HepG2 (cell line): Measurements from ENCODE around the gene KIF19. TPM values are rescaled to one million over a fixed set of nuclear protein-coding genes. Genes with fewer than 3 reads are reported as not detected.

ENCODE experiments used
- ATAC-seq: fragments of 200-7000 bp; cut with Tn5 transposase; 3 replicates; pipeline ENCODE4 v1.9.1; 2020; ENCODE audit warnings: mild to moderate bottlenecking, moderate library complexity
- BruUV-seq: library from RNA; stranded (reverse); fragments of 400-500 nt; replicated peaks from 2 replicates; lab custom pipeline; 2021; lab: Mats Ljungman, UMichigan
- CTCF ChIA-PET: fragments of 300-600 bp; formaldehyde crosslinking; extraction: SDS; loops from one replicate; lab custom pipeline; 2021; ENCODE audit warnings: low total read pairs, inconsistent platforms, low intra/inter-chr PET ratio; lab: Yijun Ruan, JAX
- POLR2A ChIA-PET: fragments of 350-600 bp; sonication (Branson Sonifier 250); formaldehyde crosslinking; loops from one replicate; lab custom pipeline; 2020; ENCODE audit warnings: antibody characterized with exemption, inconsistent platforms; lab: Yijun Ruan, JAX
- DNase-seq: peaks from one replicate; pipeline ENCODE4 v3.0.0-alpha.2; 2015; ENCODE audit warnings: low spot score
- FAIRE-seq: peaks from 3 replicates; lab custom pipeline; 2011; peaks lifted over from hg19 to GRCh38; lab: Jason Lieb, UNC
- H2AFZ ChIP-seq: one replicate; pipeline ENCODE4 v1.6.1; 2011; ENCODE audit warnings: low read length, inconsistent platforms
- H3K27ac ChIP-seq: fragments of 300-600 bp; 3 replicates; pipeline ENCODE4 v1.8.0; 2011; ENCODE audit warnings: mixed run types, mild to moderate bottlenecking, mixed read lengths, low read length, inconsistent platforms; ENCODE audit not compliant: insufficient read depth; ENCODE audit errors: extremely low read length
- H3K27me3 ChIP-seq, 2 experiments: fragments of 200-600 bp in 1 of 2; 2 replicates in 1 of 2; 3 replicates in 1 of 2; pipeline versions ENCODE4 v1.6.0 to v1.8.0; 2011; ENCODE audit warnings: low read length in 2 of 2, mild to moderate bottlenecking in 2 of 2, moderate library complexity in 2 of 2, inconsistent platforms in 1 of 2; ENCODE audit not compliant: insufficient read depth in 2 of 2, control insufficient read depth in 1 of 2
- H3K36me3 ChIP-seq, 2 experiments: fragments of 200-600 bp in 1 of 2; replicated peaks in 1 of 2; 2 replicates in 1 of 2; 3 replicates in 1 of 2; pipeline versions ENCODE4 v1.5.1 to v1.8.0; 2011; ENCODE audit warnings: low read length in 2 of 2, inconsistent platforms in 1 of 2; ENCODE audit not compliant: insufficient read depth in 2 of 2, control insufficient read depth in 1 of 2
- H3K4me1 ChIP-seq: 2 replicates; pipeline ENCODE4 v1.5.1; 2012; ENCODE audit warnings: low read length, inconsistent platforms; ENCODE audit not compliant: insufficient read depth
- H3K4me2 ChIP-seq: 2 replicates; pipeline ENCODE4 v1.6.0; 2011; ENCODE audit warnings: low read depth, low read length, inconsistent platforms
- H3K4me3 ChIP-seq, 3 experiments: fragments of 200-600 bp in 1 of 3; sonication (generic), shearing (Covaris generic) in 1 of 3; replicated peaks in 1 of 3; 2 replicates each; pipeline ENCODE4 v1.5.1; 2011 to 2016; ENCODE audit warnings: low read length in 3 of 3, inconsistent platforms in 2 of 3, low read depth in 2 of 3, mild to moderate bottlenecking in 2 of 3, control low read depth in 1 of 3, mixed read lengths in 1 of 3; ENCODE audit not compliant: insufficient read depth in 1 of 3
- H3K79me2 ChIP-seq: one replicate; pipeline ENCODE4 v1.6.1; 2011; ENCODE audit warnings: low read length, inconsistent platforms; ENCODE audit not compliant: insufficient read depth
- H3K9ac ChIP-seq: 2 replicates; pipeline ENCODE4 v1.6.0; 2011; ENCODE audit warnings: mild to moderate bottlenecking, low read depth, low read length, inconsistent platforms; ENCODE audit not compliant: insufficient read depth
- H3K9me3 ChIP-seq: 2 replicates; pipeline ENCODE4 v1.5.1; 2012; ENCODE audit warnings: mild to moderate bottlenecking, low read length
- H4K20me1 ChIP-seq: 2 replicates; pipeline ENCODE4 v1.6.0; 2011; ENCODE audit warnings: inconsistent platforms, mild to moderate bottlenecking, low read length, moderate library complexity; ENCODE audit not compliant: insufficient read depth
- ARID5B ChIP-seq: IDR thresholded peaks from 2 replicates; pipeline ENCODE4 v1.4.0; 2020; ENCODE audit warnings: mild to moderate bottlenecking, missing genetic modification reagents
- ATF6 ChIP-seq: sonication (generic); formaldehyde crosslinking; conservative IDR thresholded peaks from 2 replicates; pipeline ENCODE4 v1.4.0; 2020; ENCODE audit warnings: missing genetic modification reagents
- BRD4 ChIP-seq: sonication (generic); formaldehyde crosslinking; IDR thresholded peaks from 2 replicates; pipeline ENCODE4 v1.4.0; 2020; ENCODE audit warnings: missing genetic modification reagents
- FOXA1 ChIP-seq, 2 experiments: fragments of 450-650 bp in 1 of 2; sonication (generic) in 1 of 2; formaldehyde crosslinking in 1 of 2; IDR thresholded peaks; 2 replicates each; pipeline versions ENCODE4 v1.4.0 to v1.6.1; 2016 to 2020; ENCODE audit warnings: missing genetic modification reagents in 1 of 2
- HMG20A ChIP-seq: IDR thresholded peaks from 2 replicates; pipeline ENCODE4 v1.6.1; 2016; ENCODE audit warnings: borderline replicate concordance
- HNRNPH1 ChIP-seq: fragments of 200-400 bp; formaldehyde crosslinking; optimal IDR thresholded peaks from 2 replicates; pipeline ENCODE3; 2017; ENCODE audit warnings: mild to moderate bottlenecking, low read depth, low read length
- MYNN ChIP-seq: sonication (generic); formaldehyde crosslinking; IDR thresholded peaks from 2 replicates; pipeline ENCODE4 v1.4.0; 2020; ENCODE audit warnings: mild to moderate bottlenecking, low read depth, missing genetic modification reagents
- MZF1 ChIP-seq: sonication (generic); formaldehyde crosslinking; IDR thresholded peaks from 2 replicates; pipeline ENCODE4 v1.8.1; 2023; ENCODE audit warnings: mild to moderate bottlenecking, missing genetic modification reagents, borderline replicate concordance
- NFYB ChIP-seq: sonication (generic); formaldehyde crosslinking; IDR thresholded peaks from 2 replicates; pipeline ENCODE4 v1.4.0; 2020; ENCODE audit warnings: missing genetic modification reagents
- RFX5 ChIP-seq: IDR thresholded peaks from 2 replicates; pipeline ENCODE4 v1.6.1; 2011; ENCODE audit warnings: low read depth, low read length, improper control_type of control experiment
- SAFB2 ChIP-seq: sonication (generic); formaldehyde crosslinking; IDR thresholded peaks from 2 replicates; pipeline ENCODE4 v1.5.1; 2020; ENCODE audit warnings: missing genetic modification reagents, low read depth, mild to moderate bottlenecking, borderline replicate concordance
- SRF ChIP-seq: IDR thresholded peaks from 2 replicates; pipeline ENCODE4 v1.6.1; 2011; ENCODE audit warnings: mild to moderate bottlenecking, low read depth, low read length, moderate library complexity
- ZBTB1 ChIP-seq: sonication (generic); formaldehyde crosslinking; IDR thresholded peaks from 2 replicates; pipeline ENCODE4 v1.4.0; 2020; ENCODE audit warnings: missing genetic modification reagents, borderline replicate concordance
- ZBTB20 ChIP-seq: sonication (generic); formaldehyde crosslinking; IDR thresholded peaks from 2 replicates; pipeline ENCODE4 v1.8.1; 2023; ENCODE audit warnings: missing genetic modification reagents, low read depth, mild to moderate bottlenecking, borderline replicate concordance
- ZNF564 ChIP-seq: sonication (generic); formaldehyde crosslinking; IDR thresholded peaks from 2 replicates; pipeline ENCODE4 v1.8.1; 2023; ENCODE audit warnings: mild to moderate bottlenecking, missing genetic modification reagents
- ZNF589 ChIP-seq: sonication (generic); formaldehyde crosslinking; conservative IDR thresholded peaks from 2 replicates; pipeline ENCODE4 v1.8.0; 2022; ENCODE audit warnings: mild to moderate bottlenecking, moderate library complexity, missing genetic modification reagents
- ZNF652 ChIP-seq: IDR thresholded peaks from 2 replicates; pipeline ENCODE4 v1.6.1; 2016; ENCODE audit warnings: low read depth, borderline replicate concordance
- ZNF761 ChIP-seq: sonication (generic); formaldehyde crosslinking; conservative IDR thresholded peaks from 2 replicates; pipeline ENCODE4 v1.4.0; 2020; ENCODE audit warnings: mild to moderate bottlenecking, missing genetic modification reagents
- ZNF878 ChIP-seq: sonication (generic); formaldehyde crosslinking; IDR thresholded peaks from 2 replicates; pipeline ENCODE4 v1.8.1; 2023; ENCODE audit warnings: mild to moderate bottlenecking, missing genetic modification reagents, moderate library complexity
- ZSCAN22 ChIP-seq: sonication (generic); formaldehyde crosslinking; IDR thresholded peaks from 2 replicates; pipeline ENCODE4 v1.4.0; 2020; ENCODE audit warnings: mild to moderate bottlenecking, missing genetic modification reagents
- WGBS: methylation state at CpG from one replicate; pipeline ENCODE4 v1.1.6; 2017; ENCODE audit warnings: low lambda C conversion rate; 5-methylcytosine and 5-hydroxymethylcytosine counted together
- in situ Hi-C: cut with HindIII; loops from 2 replicates; pipeline ENCODE4 v1.10.0; 2017; ENCODE audit warnings: low pct_unique_long_range_greater_than_20kb; ENCODE audit not compliant: extremely low pct_ligation_motif_present
- intact Hi-C: fragments of 100-400 bp; cut with micrococcal nuclease; formaldehyde crosslinking; loops from one replicate; pipeline ENCODE4 v1.10.0; 2022; ENCODE audit not compliant: unreplicated experiment
- polyA plus RNA-seq, 8 experiments: library from polyadenylated mRNA; depleted of rRNA in 3 of 8; stranded (reverse) in 7 of 8; unstranded in 1 of 8; fragments of >200 nt; fragmentation: Illumina TruSeq in 4 of 8; extraction: Trizol in 4 of 8; gene quantifications; 2 replicates each; pipeline versions ENCODE4 v1.2.1 to v1.2.3, GENCODE V29; 2011 to 2016; ENCODE audit warnings: low read depth in 4 of 8, missing spikeins in 1 of 8, mixed read lengths in 1 of 8; ENCODE audit not compliant: insufficient read depth in 1 of 8
- total RNA-seq, 5 experiments: library from RNA; depleted of rRNA; stranded (reverse); fragments of >200 nt; fragmentation: Illumina TruSeq; extraction: Trizol; gene quantifications; 2 replicates each; pipeline ENCODE4 v1.2.3, GENCODE V29; 2016; ENCODE audit warnings: low read depth in 1 of 5

The KIF19 gene
- total and polyA plus RNA-seq, 2 of the 13 experiments (the other 11 are each of a cell fraction or from before 2014, with no cell fraction given), result not detected

- TF ChIP-seq MYNN (CRISPR knock-in tag) (no peak), HMG20A (CRISPR knock-in tag) (no peak), SRF (no peak), ZNF878 (no peak), HNRNPH1 (no peak), ZNF564 (CRISPR knock-in tag) (no peak), ZBTB20 (CRISPR knock-in tag) (no peak), ZSCAN22 (no peak), FOXA1 (IDR thresholded peaks at IDR 0.05) (no peak), FOXA1 (CRISPR knock-in tag; IDR thresholded peaks at IDR 0.05) (no peak), ZNF589 (no peak), ARID5B (CRISPR knock-in tag) (no peak), ZNF652 (no peak), BRD4 (CRISPR knock-in tag) (no peak), SAFB2 (CRISPR knock-in tag) (no peak), NFYB (CRISPR knock-in tag) (no peak), ZNF761 (CRISPR knock-in tag) (no peak), RFX5 (no peak), MZF1 (CRISPR knock-in tag) (no peak), ZBTB1 (no peak), ATF6 (CRISPR knock-in tag) (no peak)
- Histone ChIP-seq H2AFZ (no peak overlapping the region), H3K9ac (no peak overlapping the region), H3K36me3 (no peaks in the 10 kb centered on the region), H3K4me3 (no peak overlapping the region), H4K20me1 (no peaks in the 10 kb centered on the region), H3K4me2 (no peak overlapping the region), H3K27ac (no peak overlapping the region), H3K9me3 (no peaks in the 10 kb centered on the region), H3K27me3 (peaks cover 1 to 35% of the 10 kb centered on the region in 2 experiments; a peak in 4 of 5 replicates), H3K79me2 (no peaks in the 10 kb centered on the region), H3K4me1 (peaks cover 18% of the 10 kb centered on the region)
- BruUV-seq, result no TSS peak
- 64% methylated on average over 6 of the region's 17 CpGs for WGBS
- DNase-seq (no peak), FAIRE-seq (no peak), ATAC-seq (no peak)
- in situ Hi-C loops (no loop called here), intact Hi-C loops (loop anchor here (5.0 kb wide), 1 partner anchor 162 kb away; the partner anchor contains the start of gene CD300LB)
- CTCF ChIA-PET, result interaction anchor here (3.8 kb wide), 1 partner anchor 124 kb away, joined by 29 read pairs; no protein-coding TSS in a partner anchor
- POLR2A ChIA-PET, result no interaction called here
Observed at GRCh38 chr17:74369665-74370490, 43.9 kb downstream of the KIF19 start.
